GM23338 (cell line): ENCODE measurements around the gene FN3KRP. TPM values are rescaled to one million over a fixed set of nuclear protein-coding genes. Genes with fewer than 3 reads are reported as not detected.

ENCODE experiments used
- ATAC-seq: fragments of 200-7000 bp; cut with Tn5 transposase; 3 replicates; pipeline ENCODE4 v1.9.1; 2020
- DNase-seq: peaks from one replicate; pipeline ENCODE4 v3.0.0-alpha.2; 2015; ENCODE audit warnings: low spot score
- H2AFZ ChIP-seq: fragments of 200-600 bp; sonication (generic); 2 replicates; pipeline ENCODE4 v1.8.0; 2016; ENCODE audit warnings: antibody characterized with exemption, mild to moderate bottlenecking, moderate library complexity
- H3F3A ChIP-seq: fragments of 200-600 bp; sonication (generic); replicated peaks from 2 replicates; pipeline ENCODE4 v1.8.0; 2017; ENCODE audit warnings: antibody characterized with exemption, mixed run types, low read depth
- H3K27ac ChIP-seq: fragments of 200-600 bp; sonication (generic); 2 replicates; pipeline ENCODE4 v1.6.1; 2016; ENCODE audit warnings: low read depth
- H3K27me3 ChIP-seq: fragments of 200-600 bp; sonication (generic); 2 replicates; pipeline ENCODE4 v1.8.0; 2016; ENCODE audit warnings: mild to moderate bottlenecking, mixed run types, moderate library complexity; ENCODE audit not compliant: insufficient read depth
- H3K36me3 ChIP-seq: fragments of 200-600 bp; sonication (generic); 2 replicates; pipeline ENCODE4 v1.8.0; 2016; ENCODE audit warnings: mild to moderate bottlenecking; ENCODE audit not compliant: insufficient read depth
- H3K4me1 ChIP-seq: fragments of 200-600 bp; sonication (generic); 2 replicates; pipeline ENCODE4 v1.8.0; 2016; ENCODE audit warnings: mild to moderate bottlenecking, moderate library complexity; ENCODE audit not compliant: insufficient read depth
- H3K4me2 ChIP-seq: fragments of 200-600 bp; sonication (generic); 2 replicates; pipeline ENCODE4 v1.7.1; 2017; ENCODE audit warnings: mixed run types
- H3K4me3 ChIP-seq: fragments of 200-600 bp; sonication (generic); 2 replicates; pipeline ENCODE4 v1.6.1; 2016; ENCODE audit warnings: mixed run types
- H3K79me2 ChIP-seq: fragments of 200-600 bp; sonication (generic); replicated peaks from 2 replicates; pipeline ENCODE4 v1.8.0; 2017; ENCODE audit warnings: mild to moderate bottlenecking; ENCODE audit not compliant: insufficient read depth
- H3K9me2 ChIP-seq: fragments of 200-600 bp; sonication (generic); 2 replicates; pipeline ENCODE4 v1.8.0; 2017; ENCODE audit not compliant: insufficient read depth
- H4K20me1 ChIP-seq: fragments of 200-600 bp; sonication (generic); replicated peaks from 2 replicates; pipeline ENCODE4 v1.8.0; 2017; ENCODE audit warnings: mild to moderate bottlenecking; ENCODE audit not compliant: insufficient read depth
- H3K27ac Mint-ChIP-seq: 2 replicates; pipeline ENCODE4 v1.8.0; 2020; ENCODE audit warnings: inconsistent platforms, mild to moderate bottlenecking, moderate library complexity, mixed read lengths
- H3K27me3 Mint-ChIP-seq: 3 replicates; pipeline ENCODE4 v1.8.0; 2022; ENCODE audit warnings: low read depth, mild to moderate bottlenecking, moderate library complexity, mixed read lengths, inconsistent platforms; ENCODE audit not compliant: insufficient read depth, poor library complexity
- H3K36me3 Mint-ChIP-seq: 3 replicates; pipeline ENCODE4 v1.8.0; 2021; ENCODE audit warnings: low read depth, mild to moderate bottlenecking, inconsistent platforms, moderate library complexity, mixed read lengths
- H3K4me1 Mint-ChIP-seq: 3 replicates; pipeline ENCODE4 v1.8.0; 2020; ENCODE audit warnings: mild to moderate bottlenecking, inconsistent platforms, mixed read lengths
- H3K4me3 Mint-ChIP-seq: 3 replicates; pipeline ENCODE4 v1.8.0; 2021; ENCODE audit warnings: moderate library complexity, mild to moderate bottlenecking, inconsistent platforms, mixed read lengths
- H3K9me3 Mint-ChIP-seq: 3 replicates; pipeline ENCODE4 v1.8.0; 2020; ENCODE audit warnings: moderate library complexity, mild to moderate bottlenecking, inconsistent platforms, mixed read lengths
- CREB1 ChIP-seq: fragments of 250-450 bp; sonication (Bioruptor Pico); IDR thresholded peaks from 2 replicates; pipeline ENCODE4 v1.5.0; 2020; ENCODE audit warnings: low read depth, mild to moderate bottlenecking, moderate library complexity
- CTCF ChIP-seq, 2 experiments: fragments of 200-600 bp in 1 of 2; sonication (generic) in 1 of 2; conservative IDR thresholded peaks; 2 replicates each; pipeline versions ENCODE4 v1.5.1 to v1.6.1; 2016 to 2017; ENCODE audit warnings: antibody characterized with exemption in 2 of 2, low read depth in 2 of 2, mild to moderate bottlenecking in 2 of 2, moderate library complexity in 1 of 2
- EZH2 ChIP-seq: fragments of 200-600 bp; sonication (generic); IDR thresholded peaks from one replicate; pipeline ENCODE4 v1.8.0; 2017; ENCODE audit warnings: antibody characterized with exemption, mild to moderate bottlenecking, low read depth; ENCODE audit not compliant: unreplicated experiment
- EZH2phosphoT487 ChIP-seq: fragments of 200-600 bp; sonication (generic); IDR thresholded peaks from one replicate; pipeline ENCODE4 v1.8.1; 2018; ENCODE audit warnings: antibody characterized with exemption; ENCODE audit not compliant: unreplicated experiment
- NANOG ChIP-seq: IDR thresholded peaks from 2 replicates; pipeline ENCODE4 v1.6.1; 2016; ENCODE audit warnings: antibody characterized with exemption, borderline replicate concordance
- POLR2AphosphoS5 ChIP-seq: IDR thresholded peaks from 2 replicates; pipeline ENCODE4 v1.6.1; 2016; ENCODE audit warnings: antibody characterized with exemption, low read depth
- REST ChIP-seq: IDR thresholded peaks from one replicate; pipeline ENCODE4 v1.6.1; 2018; ENCODE audit warnings: antibody characterized with exemption; ENCODE audit not compliant: unreplicated experiment
- ZNF114 ChIP-seq: fragments of 250-450 bp; sonication (Bioruptor Pico); IDR thresholded peaks from 2 replicates; pipeline ENCODE4 v1.5.0; 2020; ENCODE audit warnings: mild to moderate bottlenecking, moderate library complexity
- ZNF331 ChIP-seq: fragments of 250-450 bp; sonication (Bioruptor Pico); IDR thresholded peaks from 2 replicates; pipeline ENCODE4 v1.5.0; 2020; ENCODE audit warnings: low read depth, mild to moderate bottlenecking, moderate library complexity
- polyA plus RNA-seq: library from polyadenylated mRNA; unstranded; fragments of >200 nt; fragmentation: Nextera tagmentation; extraction: Ambion mirVana; gene quantifications from 2 replicates; pipeline ENCODE4 v1.2.1, GENCODE V29; 2016
- total RNA-seq: library from RNA; depleted of rRNA; stranded (reverse); fragments of >200 nt; shearing (Covaris generic); gene quantifications from 2 replicates; pipeline ENCODE4 v1.2.3, GENCODE V29; 2014
- TF ChIP-seq, protein P1 (sequence below): IDR thresholded peaks from 2 replicates; pipeline ENCODE4 v1.6.1; 2016; ENCODE audit warnings: antibody characterized with exemption

FN3KRP gene
- total and polyA plus RNA-seq, 2 experiments from 2014 or later: 15.9 to 16.7 TPM

DNA sequence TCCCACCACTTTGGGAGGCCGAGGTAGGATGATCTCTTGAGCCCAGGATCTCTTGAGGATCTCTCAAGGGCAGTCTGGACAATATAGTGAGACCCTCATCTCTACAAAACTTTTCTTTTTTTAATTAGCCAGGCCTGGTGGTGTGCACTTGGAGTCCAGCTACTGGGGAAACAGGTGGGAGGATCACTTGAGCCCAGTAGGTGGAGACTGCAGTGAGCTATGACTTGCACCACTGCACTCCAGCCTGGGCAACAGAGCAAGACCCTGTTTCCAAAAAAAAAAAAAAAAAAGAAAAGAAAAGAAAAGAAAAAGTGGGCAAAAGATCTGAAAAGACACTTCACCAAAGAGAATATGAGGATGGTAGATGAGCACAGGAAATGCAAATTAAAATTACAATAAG, 33.0 kb upstream of the FN3KRP start (continued):
- TF ChIP-seq EZH2: no peak

GRCh38 chr17:82684228-82684841, 32.2 kb upstream of the FN3KRP start:
- no peak overlapping the region for H3K27ac Mint-ChIP-seq
- ATAC-seq: no peak

DNA sequence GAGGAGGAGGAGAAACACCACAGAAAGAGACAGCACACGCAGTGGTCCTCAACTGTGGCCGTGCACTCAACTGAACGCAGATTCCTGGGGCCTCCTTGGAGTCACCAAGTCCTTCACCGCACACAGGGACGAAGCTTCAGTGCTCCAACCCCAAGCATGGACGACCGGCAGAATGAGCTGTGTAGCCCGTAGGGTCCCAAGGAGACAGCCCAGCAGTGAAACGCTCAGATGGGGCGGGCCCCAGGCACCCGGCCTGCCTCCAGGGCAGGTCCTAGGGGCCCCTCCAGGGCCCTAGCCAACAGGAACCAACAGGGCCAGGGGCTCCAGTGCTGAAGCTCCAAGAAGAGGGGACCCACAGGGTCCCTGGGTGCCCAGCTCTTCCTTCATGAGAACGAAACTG, 31.2 kb upstream of the FN3KRP start:
- Mint-ChIP-seq H3K4me1 (no peaks in the 10 kb centered on the region; the same call in 2 of the 3 replicates), H3K36me3 (no peaks in the 10 kb centered on the region), H3K4me3 (no peak overlapping the region), H3K27me3 (no peaks in the 10 kb centered on the region), H3K27ac (no peak overlapping the region), H3K9me3 (peaks cover 9% of the 10 kb centered on the region; the same call in 2 of the 3 replicates)
- H3K4me2 ChIP-seq: no peak overlapping the region
- DNase-seq: no peak
- no peaks in the 10 kb centered on the region for H3K4me1 ChIP-seq
- H3K9me2 ChIP-seq: no peaks in the 10 kb centered on the region
- H4K20me1 ChIP-seq: no peaks in the 10 kb centered on the region
- H3K4me3 ChIP-seq: no peak overlapping the region
- no peak for ATAC-seq
- no peak overlapping the region for H3K27ac ChIP-seq
- no peaks in the 10 kb centered on the region for H3K79me2 ChIP-seq
- no peaks in the 10 kb centered on the region for H3K27me3 ChIP-seq
- H3K36me3 ChIP-seq: no peaks in the 10 kb centered on the region
- H2AFZ ChIP-seq: no peak overlapping the region
- H3F3A ChIP-seq: no peaks in the 10 kb centered on the region
- TF ChIP-seq, protein P1, sequence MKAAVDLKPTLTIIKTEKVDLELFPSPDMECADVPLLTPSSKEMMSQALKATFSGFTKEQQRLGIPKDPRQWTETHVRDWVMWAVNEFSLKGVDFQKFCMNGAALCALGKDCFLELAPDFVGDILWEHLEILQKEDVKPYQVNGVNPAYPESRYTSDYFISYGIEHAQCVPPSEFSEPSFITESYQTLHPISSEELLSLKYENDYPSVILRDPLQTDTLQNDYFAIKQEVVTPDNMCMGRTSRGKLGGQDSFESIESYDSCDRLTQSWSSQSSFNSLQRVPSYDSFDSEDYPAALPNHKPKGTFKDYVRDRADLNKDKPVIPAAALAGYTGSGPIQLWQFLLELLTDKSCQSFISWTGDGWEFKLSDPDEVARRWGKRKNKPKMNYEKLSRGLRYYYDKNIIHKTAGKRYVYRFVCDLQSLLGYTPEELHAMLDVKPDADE: no peak
- TF ChIP-seq REST (no peak), CTCF (conservative IDR thresholded peaks at IDR 0.05; ENCODE audit: low read depth in 2 of 2) (no peak), ZNF331 (no peak), EZH2 (no peak), ZNF114 (CRISPR knock-in tag) (no peak), EZH2phosphoT487 (no peak), CREB1 (CRISPR knock-in tag) (no peak), POLR2AphosphoS5 (no peak)

More at GRCh38 chr17:82684228-82684841, 32.2 kb upstream of the FN3KRP start:
- Mint-ChIP-seq H3K36me3 (no peaks in the 10 kb centered on the region), H3K9me3 (peaks cover 9% of the 10 kb centered on the region; the same call in 2 of the 3 replicates), H3K27me3 (no peaks in the 10 kb centered on the region), H3K4me3 (no peak overlapping the region), H3K4me1 (no peaks in the 10 kb centered on the region)
- Histone ChIP-seq H3K4me2 (no peak overlapping the region), H3F3A (no peaks in the 10 kb centered on the region), H3K4me3 (no peak overlapping the region), H3K9me2 (no peaks in the 10 kb centered on the region), H3K27ac (no peak overlapping the region), H3K79me2 (no peaks in the 10 kb centered on the region), H3K27me3 (no peaks in the 10 kb centered on the region), H3K4me1 (no peaks in the 10 kb centered on the region), H3K36me3 (no peaks in the 10 kb centered on the region), H2AFZ (no peak overlapping the region), H4K20me1 (no peaks in the 10 kb centered on the region)
- no peak for DNase-seq
- TF ChIP-seq POLR2AphosphoS5 (no peak), NANOG (no peak), CREB1 (CRISPR knock-in tag) (no peak), EZH2phosphoT487 (no peak)
- TF ChIP-seq, protein P1: no peak
